ENCODE data around the gene LINC01488. TPM values are rescaled to one million over a fixed set of nuclear protein-coding genes. Genes with fewer than 3 reads are reported as not detected.

LINC01488 gene
- total RNA-seq, 1 donor from 2014 or later = 1.3 TPM

- Mint-ChIP-seq H3K4me3 (ENCODE audit: low read depth) (no peak overlapping the region), H3K27me3 (peaks cover 10% of the 10 kb centered on the region), H3K4me1 (ENCODE audit: low read depth) (no peaks in the 10 kb centered on the region), H3K36me3 (ENCODE audit: insufficient read depth) (no peaks in the 10 kb centered on the region), H3K27ac (no peak overlapping the region), H3K9me3 (ENCODE audit: low read depth) (peaks cover 7% of the 10 kb centered on the region)
- TF ChIP-seq, protein P1, sequence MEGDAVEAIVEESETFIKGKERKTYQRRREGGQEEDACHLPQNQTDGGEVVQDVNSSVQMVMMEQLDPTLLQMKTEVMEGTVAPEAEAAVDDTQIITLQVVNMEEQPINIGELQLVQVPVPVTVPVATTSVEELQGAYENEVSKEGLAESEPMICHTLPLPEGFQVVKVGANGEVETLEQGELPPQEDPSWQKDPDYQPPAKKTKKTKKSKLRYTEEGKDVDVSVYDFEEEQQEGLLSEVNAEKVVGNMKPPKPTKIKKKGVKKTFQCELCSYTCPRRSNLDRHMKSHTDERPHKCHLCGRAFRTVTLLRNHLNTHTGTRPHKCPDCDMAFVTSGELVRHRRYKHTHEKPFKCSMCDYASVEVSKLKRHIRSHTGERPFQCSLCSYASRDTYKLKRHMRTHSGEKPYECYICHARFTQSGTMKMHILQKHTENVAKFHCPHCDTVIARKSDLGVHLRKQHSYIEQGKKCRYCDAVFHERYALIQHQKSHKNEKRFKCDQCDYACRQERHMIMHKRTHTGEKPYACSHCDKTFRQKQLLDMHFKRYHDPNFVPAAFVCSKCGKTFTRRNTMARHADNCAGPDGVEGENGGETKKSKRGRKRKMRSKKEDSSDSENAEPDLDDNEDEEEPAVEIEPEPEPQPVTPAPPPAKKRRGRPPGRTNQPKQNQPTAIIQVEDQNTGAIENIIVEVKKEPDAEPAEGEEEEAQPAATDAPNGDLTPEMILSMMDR (IDR thresholded peaks at IDR 0.05; ENCODE audit: unreplicated experiment) = no peak
- no peak for DNase-seq (ENCODE audit: low spot score, unreplicated experiment)
Measured at GRCh38 chr11:69452206-69452987, 29.1 kb upstream of the LINC01488 start.

- Mint-ChIP-seq H3K27ac (no peak overlapping the region), H3K36me3 (ENCODE audit: insufficient read depth) (peaks cover 1% of the 10 kb centered on the region), H3K4me3 (ENCODE audit: low read depth) (no peak overlapping the region), H3K4me1 (ENCODE audit: low read depth) (no peaks in the 10 kb centered on the region), H3K9me3 (ENCODE audit: low read depth) (peaks cover 15% of the 10 kb centered on the region), H3K27me3 (peaks cover 10% of the 10 kb centered on the region)
- DNase-seq (ENCODE audit: low spot score, unreplicated experiment) = no peak
- TF ChIP-seq, protein P1 (IDR thresholded peaks at IDR 0.05; ENCODE audit: unreplicated experiment) = no peak
Measured at GRCh38 chr11:69453151-69453550, 28.3 kb upstream of the LINC01488 start.

DNA sequence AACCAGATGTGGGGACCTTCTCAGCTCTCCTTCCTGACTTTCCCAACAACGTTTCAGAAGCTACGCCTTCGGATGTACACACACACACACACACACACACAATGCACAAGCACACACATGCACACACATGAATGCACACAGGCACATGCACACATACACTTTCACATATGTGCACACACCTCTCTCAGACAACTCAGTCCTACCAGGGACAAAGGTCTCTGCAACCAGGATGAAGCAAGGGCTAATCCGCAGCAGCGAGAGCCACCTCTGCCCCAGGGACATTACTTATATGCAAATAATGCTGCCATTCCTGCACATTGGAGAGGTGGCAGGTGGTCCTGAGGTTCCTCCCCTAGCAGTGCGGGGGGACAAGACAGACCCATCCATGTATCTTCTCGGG lies 27.4 kb upstream of the LINC01488 start:
- DNase-seq (ENCODE audit: low spot score, unreplicated experiment) = no peak
- H3K4me3 Mint-ChIP-seq (ENCODE audit: low read depth) = no peak overlapping the region
- H3K9me3 Mint-ChIP-seq (ENCODE audit: low read depth) = peaks cover 15% of the 10 kb centered on the region

DNA sequence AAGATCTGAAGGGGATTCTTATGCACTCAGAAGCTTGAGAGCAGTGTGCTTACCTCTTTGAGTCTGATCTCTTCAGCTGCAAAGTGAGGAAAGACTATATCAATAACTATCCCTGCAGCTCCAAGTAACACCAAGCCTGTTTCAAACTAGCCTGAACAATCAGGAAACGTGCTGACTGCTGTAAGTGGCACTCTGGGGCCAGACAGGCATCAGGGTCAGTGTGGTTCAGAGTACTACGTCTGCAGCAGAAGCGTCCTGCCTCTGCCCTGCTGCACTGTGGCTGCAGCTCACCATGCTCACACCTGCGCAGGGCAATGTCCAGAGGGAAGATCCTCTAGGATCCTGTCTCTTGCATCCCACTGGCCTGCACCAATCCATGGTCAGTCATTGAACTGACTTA lies 25.5 kb upstream of the LINC01488 start:
- H3K27ac Mint-ChIP-seq = no peak overlapping the region
- TF ChIP-seq, protein P1 (IDR thresholded peaks at IDR 0.05; ENCODE audit: unreplicated experiment) = no peak
- H3K27me3 Mint-ChIP-seq = peaks cover 9% of the 10 kb centered on the region
- H3K4me3 Mint-ChIP-seq (ENCODE audit: low read depth) = no peak overlapping the region
- peaks cover 2% of the 10 kb centered on the region for H3K4me1 Mint-ChIP-seq (ENCODE audit: low read depth)
- peaks cover 1% of the 10 kb centered on the region for H3K36me3 Mint-ChIP-seq (ENCODE audit: insufficient read depth)
- no peak for DNase-seq (ENCODE audit: low spot score, unreplicated experiment)
- peaks cover 19% of the 10 kb centered on the region for H3K9me3 Mint-ChIP-seq (ENCODE audit: low read depth)

More for the DNA sequence above, 27.4 kb upstream of the LINC01488 start:
- Mint-ChIP-seq H3K27me3 (peaks cover 10% of the 10 kb centered on the region), H3K27ac (no peak overlapping the region), H3K36me3 (ENCODE audit: insufficient read depth) (peaks cover 1% of the 10 kb centered on the region), H3K4me1 (ENCODE audit: low read depth) (no peaks in the 10 kb centered on the region)
- TF ChIP-seq, protein P1 (IDR thresholded peaks at IDR 0.05; ENCODE audit: unreplicated experiment) = no peak

DNA sequence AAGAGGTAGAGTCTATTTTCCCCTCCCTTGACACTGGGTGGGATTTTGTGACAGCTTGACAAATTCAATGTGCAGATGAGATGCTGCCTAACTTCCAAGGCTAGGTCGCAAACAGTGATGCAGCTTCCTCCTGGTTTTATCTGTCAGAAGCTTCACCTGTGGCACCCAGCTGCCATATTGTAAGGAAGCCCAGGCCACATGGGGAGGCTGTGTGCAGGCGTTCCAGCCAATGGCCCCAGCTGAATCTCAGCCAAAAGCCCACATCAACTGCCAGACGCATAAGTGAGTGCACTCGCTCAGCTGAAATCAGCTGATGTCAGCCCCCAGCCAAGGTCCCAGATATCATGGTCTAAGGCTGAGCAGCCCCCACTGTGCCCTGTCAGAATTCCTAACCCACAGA lies 24.8 kb upstream of the LINC01488 start:
- H3K27ac Mint-ChIP-seq = no peak overlapping the region
- no peak for DNase-seq (ENCODE audit: low spot score, unreplicated experiment)
- H3K4me1 Mint-ChIP-seq (ENCODE audit: low read depth) = peaks cover 2% of the 10 kb centered on the region
- peaks cover 3% of the 10 kb centered on the region for H3K36me3 Mint-ChIP-seq (ENCODE audit: insufficient read depth)
- no peak overlapping the region for H3K4me3 Mint-ChIP-seq (ENCODE audit: low read depth)
- peaks cover 3% of the 10 kb centered on the region for H3K27me3 Mint-ChIP-seq
- TF ChIP-seq, protein P1 (IDR thresholded peaks at IDR 0.05; ENCODE audit: unreplicated experiment) = no peak
- H3K9me3 Mint-ChIP-seq (ENCODE audit: low read depth) = peaks cover 20% of the 10 kb centered on the region

All from progenitor cell of endocrine pancreas (in vitro differentiated cells).